Measurements from ENCODE around the gene ABTB1.

Gene ABTB1

DNA sequence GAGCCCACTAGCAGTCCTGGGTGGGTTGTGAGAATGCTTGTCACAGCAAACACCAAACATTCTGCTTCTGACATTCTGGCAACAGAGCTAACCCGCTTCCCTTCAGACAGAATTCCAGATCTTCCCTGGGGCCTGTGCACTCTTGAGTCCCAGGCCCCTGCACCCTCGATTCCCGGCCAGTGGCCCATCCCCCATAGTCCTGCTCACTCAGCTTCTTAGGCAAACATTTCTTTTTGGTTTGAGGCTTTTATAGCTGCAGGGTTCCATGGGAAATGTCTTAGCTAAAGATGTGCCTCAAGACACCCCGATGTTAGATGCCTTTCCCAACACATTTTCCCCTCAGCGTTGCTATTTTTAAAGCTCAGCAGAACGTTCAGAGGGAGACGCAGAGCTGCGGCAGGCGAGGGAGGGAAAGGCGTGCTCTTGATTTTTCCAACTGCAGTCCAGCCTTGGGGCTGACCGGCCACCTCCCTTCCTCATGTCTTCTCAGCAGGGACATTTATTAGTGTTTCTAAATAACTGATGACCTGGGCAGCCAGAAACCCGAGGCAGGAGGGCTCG lies 35.2 kb downstream of the ABTB1 start:
- no peak for DNase-seq

DNA sequence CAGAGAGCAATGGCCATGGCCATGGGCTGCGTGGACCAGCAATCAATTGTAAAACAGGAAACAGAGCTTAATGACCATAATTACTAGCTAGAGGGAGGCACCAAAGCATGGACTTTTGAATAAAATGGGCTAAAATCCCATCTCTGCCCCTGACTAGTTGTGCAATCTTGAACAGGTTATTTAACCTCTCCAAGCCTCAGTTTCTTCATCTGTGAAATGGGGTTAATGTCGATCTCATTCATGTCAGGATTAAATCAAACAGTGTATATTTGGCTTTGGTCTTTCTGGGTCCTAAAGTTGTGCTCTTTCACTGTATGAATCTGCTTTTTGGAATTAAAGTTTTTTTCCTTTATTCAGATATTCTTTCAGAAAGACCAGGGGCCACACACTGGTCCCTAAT lies 36.1 kb downstream of the ABTB1 start:
- no peak for DNase-seq

DNA sequence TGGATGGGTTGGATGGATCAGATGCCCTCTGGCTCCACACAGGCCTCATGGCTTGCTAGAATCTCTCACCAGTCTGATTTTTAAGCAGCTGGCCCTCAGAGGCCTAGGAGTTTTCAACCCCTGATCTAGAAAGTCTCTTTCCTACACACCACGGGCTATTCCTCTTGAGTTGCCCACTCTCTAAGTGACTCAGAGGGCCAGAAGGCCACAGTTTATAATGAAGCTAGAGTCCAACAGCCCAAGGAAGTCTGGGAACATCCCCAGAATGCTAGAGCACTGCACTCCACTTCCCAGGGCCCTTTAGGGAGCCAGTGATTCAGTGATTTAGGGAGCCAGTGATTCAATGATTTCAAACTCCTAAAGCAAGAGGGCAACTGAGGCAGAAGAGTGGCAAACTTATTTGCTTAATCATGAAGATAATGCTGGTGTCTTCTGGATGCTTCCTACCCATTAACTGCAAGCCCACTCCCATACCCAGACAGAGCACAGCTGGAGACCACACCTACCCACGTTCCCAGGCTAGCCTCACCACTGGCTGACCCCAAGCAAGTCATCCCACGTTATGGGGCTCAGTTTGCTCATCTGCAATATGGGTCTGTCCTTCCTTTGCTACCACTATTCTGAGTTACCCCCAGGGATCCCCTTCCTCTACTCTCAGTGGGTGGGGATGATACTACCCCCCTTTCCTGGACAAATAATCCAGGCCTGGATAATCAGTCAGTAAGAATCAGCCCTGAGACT lies 36.7 kb downstream of the ABTB1 start:
- DNase-seq, result no peak

DNA sequence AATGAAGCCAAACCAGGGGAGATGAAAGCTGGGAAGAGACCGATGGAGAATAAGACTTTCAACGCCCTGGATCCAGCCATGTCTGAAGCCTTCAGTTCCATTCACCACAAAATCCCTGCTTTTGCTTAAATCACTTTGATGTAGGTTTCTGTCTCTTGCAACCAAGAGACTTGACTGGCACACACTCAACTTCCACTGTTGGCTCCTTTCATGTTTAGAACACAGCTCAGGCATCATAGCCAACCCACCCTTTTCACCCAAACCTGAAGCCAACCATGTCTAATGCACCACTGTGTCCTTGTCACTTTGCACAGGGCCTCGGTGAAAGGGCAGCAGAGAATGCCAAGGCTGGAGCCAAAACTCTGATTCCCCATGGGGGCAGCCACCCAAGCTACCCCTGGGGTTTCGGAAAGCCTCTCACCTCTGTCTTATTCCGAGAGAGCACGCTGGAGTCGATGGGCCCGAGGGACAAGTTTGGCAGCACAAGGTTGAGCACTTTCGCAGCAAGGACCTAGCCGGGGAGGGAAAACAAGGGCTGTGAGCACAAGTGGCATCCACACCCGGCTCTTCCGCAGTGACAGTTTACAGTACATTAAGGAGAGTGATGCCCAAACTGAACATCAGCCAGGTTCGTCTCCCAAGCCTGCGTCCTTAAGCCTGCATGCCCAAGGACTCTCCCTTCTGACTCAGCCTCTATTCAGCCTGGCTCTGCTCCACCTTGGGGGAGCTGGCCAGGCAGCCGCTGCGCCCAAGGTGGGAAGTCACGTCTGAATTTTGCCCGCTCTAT lies 37.6 kb downstream of the ABTB1 start:
- DNase-seq, result no peak

DNA sequence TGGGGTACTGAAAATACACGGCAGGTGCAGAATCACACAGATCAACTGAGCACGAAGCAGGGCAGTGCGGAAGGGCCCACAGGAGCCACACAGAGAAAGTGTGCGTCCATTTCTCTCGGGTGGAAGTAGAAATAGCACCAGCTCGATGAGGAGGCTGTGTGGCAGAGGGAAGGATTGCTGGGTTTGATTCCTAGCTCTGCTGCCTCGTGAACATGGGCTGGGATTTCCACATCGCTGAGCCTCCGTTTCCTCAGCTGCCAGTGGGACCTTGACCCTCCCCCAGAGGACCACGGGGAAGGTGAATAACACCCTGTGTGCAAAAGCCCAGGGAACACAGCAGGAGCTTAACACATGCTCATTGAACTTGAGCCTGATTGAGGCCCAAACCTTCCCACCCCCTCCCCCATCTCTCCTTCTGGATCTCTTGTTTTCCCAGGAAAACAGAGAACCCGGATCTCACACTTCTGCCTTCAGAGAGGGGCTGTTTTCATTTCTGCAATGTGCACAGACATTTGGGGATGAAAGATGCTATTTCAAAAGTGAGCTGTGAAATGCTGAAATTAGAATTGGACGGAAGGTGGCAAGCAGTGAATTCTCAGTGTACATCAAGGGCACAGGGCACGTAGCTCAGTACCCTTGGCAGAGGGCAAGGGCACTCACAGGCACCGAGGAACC lies 38.4 kb downstream of the ABTB1 start:
- DNase-seq, result no peak

DNA sequence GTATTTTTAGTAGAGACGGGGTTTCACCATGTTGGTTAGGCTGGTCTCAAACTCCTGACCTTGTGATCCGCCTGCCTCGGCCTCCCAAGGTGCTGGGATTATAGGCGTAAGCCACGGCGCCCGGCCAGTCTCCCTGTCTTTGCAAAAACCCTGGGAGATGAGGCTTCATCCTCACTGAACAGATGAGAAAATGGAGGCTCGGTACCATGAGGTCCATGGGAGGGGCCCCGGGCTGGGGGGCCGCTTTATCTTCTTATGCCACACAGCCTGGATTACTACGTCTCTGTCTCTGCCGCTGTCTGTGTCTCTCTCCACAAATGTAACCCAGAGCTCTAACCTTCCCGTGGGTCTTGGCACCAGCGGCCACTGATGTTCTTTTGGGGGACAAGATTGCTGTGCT lies 39.1 kb downstream of the ABTB1 start:
- no peak for DNase-seq

DNA sequence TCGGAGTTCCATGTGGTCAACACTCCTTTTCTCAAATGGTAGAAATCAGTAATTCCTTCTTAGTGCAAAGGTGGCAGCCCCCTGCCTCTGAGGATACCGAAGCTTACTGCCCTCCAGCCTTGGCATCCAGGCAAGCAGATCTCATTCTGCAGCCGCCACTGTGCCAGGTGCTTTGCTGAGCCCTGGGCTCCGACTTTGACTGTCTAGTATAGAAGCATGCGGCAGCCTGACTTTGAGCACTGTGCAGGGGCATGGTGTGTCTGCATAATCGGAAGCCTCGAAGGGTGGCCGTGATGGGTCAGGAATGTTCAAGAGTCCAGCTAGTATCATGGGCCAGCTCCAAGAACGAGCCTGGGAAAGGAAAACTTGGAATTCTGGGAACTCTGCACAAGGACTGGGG lies 39.7 kb downstream of the ABTB1 start:
- DNase-seq, result no peak

DNA sequence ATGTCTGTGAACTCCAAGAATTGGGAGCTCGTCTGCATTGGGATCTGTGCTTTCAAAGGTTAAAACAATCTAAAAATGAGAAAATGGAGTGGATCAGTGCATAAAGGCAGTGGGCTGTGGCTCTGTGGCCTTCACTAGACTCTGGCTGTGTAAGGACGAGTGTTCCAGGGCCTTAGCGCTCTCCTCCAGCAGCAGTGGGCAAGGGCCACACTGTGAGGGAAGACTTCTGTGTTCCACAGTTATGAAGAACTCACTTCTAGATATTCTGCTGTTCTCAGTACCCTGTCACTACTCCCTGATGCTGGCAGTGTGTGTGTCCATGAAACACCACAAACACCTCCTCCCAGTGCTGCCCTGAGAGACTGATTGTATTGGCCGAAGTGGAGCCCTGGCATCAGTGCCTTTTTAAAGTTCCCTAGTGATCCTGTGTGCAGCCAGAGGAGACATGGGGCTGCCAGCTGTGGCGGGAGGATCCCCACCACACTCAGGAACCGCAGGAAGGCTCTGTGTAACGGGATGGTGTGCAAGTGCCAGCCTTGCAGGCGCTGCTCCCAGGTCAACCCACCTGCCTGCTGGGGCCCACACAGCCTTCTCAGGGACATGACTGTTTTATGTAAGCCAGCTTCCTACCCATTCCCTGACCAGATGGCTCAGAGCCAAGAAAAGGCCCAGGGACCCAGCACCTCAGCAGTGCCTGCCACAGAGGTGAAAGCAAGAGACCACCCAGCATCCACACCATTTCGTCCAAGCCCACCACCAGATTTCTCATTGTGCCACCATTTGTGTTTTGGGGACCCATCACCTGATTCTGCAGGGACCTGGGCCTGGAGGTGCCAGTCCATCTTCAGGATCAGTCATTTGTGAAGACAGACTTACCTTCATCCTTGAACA lies 40.4 kb downstream of the ABTB1 start:
- no peak for DNase-seq

DNA sequence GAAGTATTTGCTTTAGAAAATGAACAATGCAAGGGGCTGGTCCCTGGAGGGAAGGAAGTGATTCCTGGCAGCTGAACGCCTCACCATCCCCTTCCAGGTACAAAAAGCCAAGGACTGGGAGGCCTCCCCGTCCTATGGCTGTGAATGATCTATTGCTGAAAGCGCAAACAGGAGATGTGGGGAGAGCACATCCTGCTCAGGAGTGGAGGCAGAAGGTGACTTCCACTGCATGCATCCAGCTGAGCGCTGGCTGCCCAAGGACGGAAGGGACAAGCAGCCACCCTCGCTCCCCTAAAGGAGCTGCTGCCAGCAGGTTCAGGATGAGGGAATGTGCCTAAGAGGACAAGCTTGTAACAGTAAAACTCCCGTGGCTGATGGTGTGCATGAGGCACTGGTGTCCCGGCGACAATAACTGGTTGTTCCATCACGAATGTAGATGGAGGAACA lies 41.4 kb downstream of the ABTB1 start:
- no peak for DNase-seq

DNA sequence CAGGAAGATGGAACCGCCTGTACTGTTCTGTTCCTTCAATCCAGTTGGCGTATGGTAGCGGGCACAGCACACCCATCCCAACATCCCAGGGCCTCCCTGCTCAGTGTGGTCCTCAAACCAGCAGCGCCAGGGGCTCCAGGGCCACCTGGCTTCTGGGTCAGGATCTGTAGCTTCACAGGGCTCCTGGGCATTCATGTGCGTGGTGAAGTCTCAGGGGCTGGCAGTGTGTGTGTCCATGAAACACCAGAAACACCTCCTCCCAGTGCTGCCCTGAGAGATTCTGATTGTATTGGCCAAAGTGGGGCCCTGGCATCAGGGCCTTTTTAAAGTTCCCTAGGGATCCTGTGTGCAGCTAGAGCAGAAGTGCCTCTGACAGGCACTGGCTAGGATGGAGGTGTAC lies 42.1 kb downstream of the ABTB1 start:
- no peak for DNase-seq

DNA sequence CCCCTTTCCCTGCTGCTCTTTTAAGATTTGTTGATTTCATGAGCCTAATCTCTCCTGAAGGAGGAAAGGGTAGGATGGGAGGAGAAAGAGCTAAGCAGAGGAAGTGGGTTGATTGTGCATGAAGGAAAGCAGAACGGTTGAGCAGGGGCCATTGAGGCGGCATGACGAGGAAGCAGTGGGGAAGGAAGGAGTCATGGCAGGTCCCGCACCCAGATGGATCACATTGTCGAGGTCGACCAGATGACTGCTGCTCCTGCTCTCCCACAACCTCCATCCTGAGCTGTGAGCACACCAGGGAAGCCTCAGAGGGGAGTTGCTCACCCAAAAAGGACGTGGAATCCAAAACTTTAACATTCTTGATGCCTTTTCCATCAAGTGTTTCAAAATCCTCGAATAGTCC lies 42.8 kb downstream of the ABTB1 start:
- DNase-seq, result no peak

DNA sequence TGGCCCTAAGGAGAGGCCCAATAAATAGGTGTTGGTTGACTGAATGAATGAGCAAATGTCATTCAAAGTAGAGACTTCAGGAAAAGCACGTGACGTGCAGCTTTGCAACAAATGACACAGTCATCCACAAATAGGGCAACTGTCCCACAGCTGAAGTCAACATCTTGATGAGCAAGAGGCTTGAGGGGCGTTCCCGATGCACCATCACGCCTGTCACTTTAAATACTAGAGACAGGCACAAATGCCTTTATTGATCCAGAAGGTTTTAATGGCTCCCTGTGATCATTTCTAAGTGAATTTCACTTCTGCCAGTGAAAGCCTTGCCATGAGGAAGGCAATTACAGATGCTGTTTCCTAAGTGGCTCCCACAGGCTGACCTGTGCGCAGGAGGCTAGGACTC lies 43.6 kb downstream of the ABTB1 start:
- no peak for DNase-seq

DNA sequence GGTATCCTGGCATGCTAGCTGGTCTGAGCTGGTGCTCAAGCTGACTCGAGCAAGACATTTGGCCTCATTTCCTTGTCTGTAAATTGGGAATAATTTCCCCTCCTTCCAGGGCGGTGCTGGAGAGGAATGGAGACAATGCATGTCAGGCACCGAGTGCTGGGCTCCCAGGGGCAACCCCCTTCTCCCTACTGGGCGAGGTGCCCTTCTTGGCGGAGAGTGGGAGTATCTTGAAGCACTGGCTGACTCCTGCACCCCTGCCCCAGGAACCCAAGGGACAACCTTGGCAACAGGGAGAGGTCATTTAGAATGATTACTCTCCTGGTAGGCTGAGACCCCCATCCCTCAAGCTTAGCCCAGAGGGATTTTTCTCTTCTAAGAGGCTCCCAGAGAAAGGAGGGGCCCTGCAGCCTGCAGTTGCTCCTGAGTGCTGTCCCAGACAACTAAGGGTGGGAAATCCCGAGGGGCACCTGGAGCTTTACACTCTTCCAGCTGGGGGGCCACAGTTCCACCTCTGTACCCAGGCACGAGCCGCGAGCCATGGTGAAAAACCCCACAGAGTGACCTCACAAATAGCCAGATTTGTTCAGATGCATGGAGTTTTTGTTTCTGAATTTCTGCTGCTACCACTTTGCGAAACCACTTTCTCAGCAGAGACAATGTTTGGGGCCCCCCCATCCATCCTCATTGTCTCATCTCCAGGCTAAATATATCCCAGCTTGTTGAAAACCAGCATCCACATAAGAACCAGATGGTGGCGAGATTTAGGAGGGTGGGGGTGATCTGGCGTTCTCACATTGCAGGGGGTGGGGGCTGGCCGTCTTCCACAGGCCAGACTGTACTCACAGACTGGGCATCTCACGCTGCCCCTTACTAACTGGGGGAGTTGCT lies 44.8 kb downstream of the ABTB1 start:
- no peak for DNase-seq

DNA sequence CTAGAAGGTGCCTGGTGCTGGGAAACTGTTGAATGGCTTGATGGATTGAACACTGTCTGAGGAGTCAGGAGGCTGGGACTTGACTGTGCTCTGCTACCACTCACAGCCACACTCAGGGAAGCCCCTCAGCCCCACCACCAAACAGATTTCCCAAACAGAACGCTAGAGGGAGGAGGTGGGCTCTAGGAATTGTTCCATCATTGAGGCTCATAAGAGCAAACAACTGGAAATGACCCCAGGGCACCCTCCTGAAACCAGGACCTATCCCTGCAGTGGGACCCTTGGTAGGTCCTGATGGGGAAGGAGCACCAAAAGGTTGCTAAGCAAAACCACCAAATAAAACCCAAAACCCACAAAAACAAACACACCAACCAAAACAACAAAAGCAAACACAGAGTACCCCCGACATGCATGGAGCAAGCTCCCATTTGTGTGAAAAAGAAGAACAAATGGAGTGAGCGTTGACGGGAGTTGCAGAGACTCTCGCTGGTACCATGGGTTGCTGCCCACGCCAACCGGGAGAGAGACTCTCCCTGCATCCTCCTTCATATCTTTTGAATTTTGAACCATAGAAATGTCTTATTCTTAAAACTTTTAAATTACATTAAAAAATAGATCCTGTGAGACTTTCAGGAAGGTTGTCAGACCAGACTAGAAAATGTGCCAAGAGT lies 45.6 kb downstream of the ABTB1 start:
- DNase-seq, result no peak

DNA sequence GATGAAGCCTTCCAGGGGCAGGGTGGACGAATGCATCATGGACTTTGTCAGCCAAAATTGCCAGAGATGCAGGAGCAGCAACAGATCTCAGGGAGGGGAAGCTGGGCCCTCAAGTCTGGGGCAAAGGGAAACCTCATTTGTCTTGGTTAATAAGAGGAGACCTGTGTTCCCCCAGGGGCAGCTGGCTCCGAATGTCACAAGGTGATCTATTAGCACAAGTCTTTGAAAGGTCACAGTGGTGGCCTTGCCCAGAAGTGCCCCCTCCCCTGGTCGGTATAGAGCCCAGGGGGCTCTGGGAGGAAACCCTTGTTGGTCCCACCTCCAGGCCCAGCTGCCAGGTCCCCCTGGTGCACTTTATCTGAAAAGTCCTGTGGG lies 46.2 kb downstream of the ABTB1 start:
- no peak for DNase-seq

DNA sequence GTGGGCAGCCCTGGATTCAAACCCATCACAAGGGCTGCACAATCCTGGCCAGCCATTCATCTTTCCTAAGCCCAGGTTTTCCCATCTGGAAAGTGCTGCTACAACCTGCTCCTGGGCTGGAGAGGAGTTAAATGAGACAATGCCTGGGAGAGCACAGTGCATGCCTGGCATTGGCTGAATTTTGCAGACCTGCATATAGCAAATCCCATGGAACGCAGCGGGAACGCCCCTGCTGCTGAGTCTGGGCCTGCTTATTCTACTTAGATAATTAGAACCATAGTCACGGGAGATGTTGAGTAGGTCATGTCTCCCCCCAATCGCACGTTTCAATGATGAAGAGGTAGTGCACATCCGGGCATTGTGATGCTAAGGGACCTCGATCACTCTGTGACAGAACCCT lies 46.6 kb downstream of the ABTB1 start:
- DNase-seq, result no peak

DNA sequence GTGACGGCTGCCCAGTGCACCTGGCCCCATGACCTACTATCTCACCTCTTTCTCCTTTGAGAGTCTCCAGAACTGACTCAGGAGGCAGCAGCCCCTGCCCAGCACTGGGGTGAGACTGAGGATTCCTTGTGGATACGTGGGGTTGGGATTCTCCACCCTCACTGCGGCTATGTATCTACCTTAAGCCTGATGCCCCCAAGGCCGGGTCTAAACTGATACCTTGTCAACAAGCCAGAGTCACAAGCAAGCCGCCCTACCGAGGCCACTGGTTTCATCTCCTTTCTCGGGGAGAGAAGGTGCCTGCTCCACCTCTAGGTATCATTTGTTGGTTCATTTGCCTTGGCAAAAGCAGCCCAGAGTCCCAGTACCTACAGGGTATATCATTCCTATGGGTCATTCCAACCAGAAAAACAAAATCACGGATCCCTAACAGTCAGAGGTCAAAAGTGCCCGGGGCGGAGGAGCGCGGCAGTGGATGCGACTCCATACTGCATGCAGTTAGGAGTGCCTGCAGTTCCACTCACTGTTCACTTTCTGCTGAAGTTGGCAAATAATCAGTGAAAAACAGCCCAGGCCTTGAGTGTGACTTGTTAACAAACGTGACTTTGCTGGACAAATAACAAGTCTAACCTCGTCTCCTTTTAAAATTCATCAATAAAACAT lies 47.5 kb downstream of the ABTB1 start:
- DNase-seq, result no peak

DNA sequence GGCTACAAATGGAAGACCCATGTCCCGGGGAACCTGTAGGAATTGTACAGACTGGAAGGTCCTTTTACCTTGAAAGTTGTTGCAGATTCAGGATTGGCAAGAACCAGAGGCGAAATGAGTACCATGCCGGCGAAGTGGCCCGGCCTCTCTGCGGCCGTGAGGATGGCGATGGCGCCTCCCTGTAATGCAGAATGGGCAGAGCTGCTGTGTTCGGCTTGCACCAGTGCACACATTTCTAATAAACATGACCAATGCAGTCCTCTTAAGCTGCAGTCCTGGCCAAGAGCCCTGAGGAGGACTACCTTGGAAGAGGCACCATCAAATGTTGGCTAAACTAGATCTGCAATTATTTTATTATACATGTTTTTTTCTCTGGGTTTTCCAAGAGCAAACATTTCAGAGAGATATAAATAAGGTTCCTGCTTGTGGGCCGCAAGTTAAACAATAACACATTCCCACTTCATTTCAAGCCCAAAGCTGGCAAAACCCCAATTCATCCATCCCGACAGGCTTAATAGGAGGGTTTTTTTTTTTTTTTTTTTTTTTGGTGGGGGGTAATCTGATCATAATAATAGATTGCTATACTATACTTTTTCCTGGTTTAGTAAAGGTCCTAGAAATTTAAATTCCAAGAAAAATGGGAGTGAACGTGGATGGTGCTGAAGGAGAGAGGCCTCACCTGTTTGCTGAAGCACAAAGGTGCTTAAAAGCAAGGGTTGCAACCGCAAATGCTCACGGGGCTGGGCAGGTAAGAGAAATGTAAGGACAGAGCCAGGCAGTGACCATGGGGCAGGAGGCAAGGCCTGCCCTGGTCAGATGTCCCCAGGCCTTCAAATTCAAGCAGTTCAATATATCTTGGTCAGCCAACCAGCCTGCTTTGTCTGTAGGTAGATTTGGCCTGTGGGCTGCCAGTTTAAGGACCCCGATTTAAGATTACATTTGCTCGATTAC lies 48.5 kb downstream of the ABTB1 start:
- DNase-seq, result no peak

DNA sequence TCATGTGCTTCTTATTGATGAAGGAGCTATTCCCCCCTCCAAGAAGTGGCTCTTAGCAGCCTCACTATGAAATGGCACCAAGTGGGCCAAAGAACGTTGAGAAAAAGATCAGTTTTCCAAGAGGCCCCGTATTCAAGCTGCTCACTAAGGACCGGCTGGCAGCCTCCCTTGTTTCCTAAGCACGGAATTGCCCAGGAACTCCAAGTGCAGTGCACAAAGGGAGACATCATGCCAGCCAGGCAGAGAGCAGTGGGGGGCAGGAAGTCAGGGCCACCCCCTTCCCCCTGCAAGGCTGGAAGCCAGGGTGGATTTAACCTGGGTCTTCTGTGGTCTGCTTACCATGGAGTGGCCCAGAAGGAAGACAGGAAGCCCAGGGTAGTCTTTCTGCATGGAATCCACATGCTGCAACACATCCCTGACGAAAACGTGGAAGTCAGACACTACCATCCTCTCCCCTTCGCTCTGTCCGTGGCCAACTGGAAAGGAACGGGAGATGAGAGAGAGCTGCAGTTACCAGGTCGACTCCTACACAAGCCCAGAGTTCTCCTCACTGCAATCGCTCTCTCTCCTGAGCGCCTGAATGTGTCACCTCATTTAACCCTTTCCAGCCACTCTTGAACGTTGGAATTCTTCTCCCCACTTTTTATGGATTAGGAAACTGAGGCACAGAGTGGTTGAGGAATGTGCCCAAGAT lies 49.5 kb downstream of the ABTB1 start:
- no peak for DNase-seq

Measured in activated CD4-positive, CD25-positive, alpha-beta regulatory T cell treated with anti-CD3 and anti-CD28 coated beads, Interleukin-2, amount 50 U/mL, for 72 hours (primary cell).